ENCODE results near the gene FCRL3. TPM values are rescaled to one million over a fixed set of nuclear protein-coding genes. Genes with fewer than 3 reads are reported as not detected.

FCRL3 gene
- not detected in 2 replicates for total RNA-seq

GRCh38 chr1:157700732-157701131, at the start of gene FCRL3:
FCRL3 (minus strand) TSS chr1:157700769; CDS start chr1:157700489, 280 bp downstream.

Other genes with a start within 250 kb of the FCRL3 start
- gene FCRL5, start 148.3 kb downstream of the FCRL3 start, total RNA-seq, result not detected in 2 replicates
- not detected in 2 replicates for gene FCRL4, start 102.7 kb downstream of the FCRL3 start, total RNA-seq
- not detected in 2 replicates for gene FCRL2, start 76.4 kb upstream of the FCRL3 start, total RNA-seq
- not detected in 2 replicates for gene FCRL1, start 119.4 kb upstream of the FCRL3 start, total RNA-seq
- gene CD5L, start 141.0 kb upstream of the FCRL3 start, total RNA-seq, result not detected in 2 replicates